MM.1S (cell line): ENCODE data around the gene CATSPERZ.

Experiments
- DNase-seq: peaks from one replicate; pipeline ENCODE4 v3.0.0-alpha.2; 2015
- H2AFZ ChIP-seq: fragments of 300-600 bp; sonication (generic); 2 replicates; pipeline ENCODE4 v1.6.0; 2016; ENCODE audit warnings: antibody characterized with exemption, low read length
- H3F3A ChIP-seq: fragments of 300-600 bp; sonication (generic); 2 replicates; pipeline ENCODE4 v1.6.1; 2016; ENCODE audit warnings: mild to moderate bottlenecking, antibody characterized with exemption, low read length, moderate library complexity, mixed read lengths; ENCODE audit not compliant: insufficient read depth
- H3K27ac ChIP-seq: fragments of 300-600 bp; sonication (generic); 2 replicates; pipeline ENCODE4 v1.5.1; 2016; ENCODE audit warnings: mild to moderate bottlenecking, low read length
- H3K27me3 ChIP-seq: fragments of 300-600 bp; sonication (generic); replicated peaks from 2 replicates; pipeline ENCODE4 v1.6.0; 2016; ENCODE audit warnings: low read length; ENCODE audit not compliant: insufficient read depth
- H3K36me3 ChIP-seq: fragments of 300-600 bp; sonication (generic); replicated peaks from 2 replicates; pipeline ENCODE4 v1.6.1; 2016; ENCODE audit warnings: mild to moderate bottlenecking, low read length, mixed read lengths; ENCODE audit not compliant: insufficient read depth
- H3K4me1 ChIP-seq: fragments of 300-600 bp; sonication (generic); 2 replicates; pipeline ENCODE4 v1.6.1; 2016; ENCODE audit warnings: low read length, mixed read lengths
- H3K4me2 ChIP-seq: fragments of 300-600 bp; sonication (generic); 2 replicates; pipeline ENCODE4 v1.6.0; 2016; ENCODE audit warnings: low read depth, low read length
- H3K4me3 ChIP-seq: fragments of 300-600 bp; sonication (generic); 2 replicates; pipeline ENCODE4 v1.5.1; 2016; ENCODE audit warnings: low read length, mixed read lengths
- H3K79me2 ChIP-seq: fragments of 300-600 bp; sonication (generic); 2 replicates; pipeline ENCODE4 v1.6.1; 2016; ENCODE audit warnings: mixed run types, low read length, mixed read lengths
- H3K9ac ChIP-seq: fragments of 300-600 bp; sonication (generic); 2 replicates; pipeline ENCODE4 v1.6.1; 2016; ENCODE audit warnings: low read length, mixed read lengths
- H3K9me2 ChIP-seq: fragments of 300-600 bp; sonication (generic); replicated peaks from 2 replicates; pipeline ENCODE4 v1.6.1; 2016; ENCODE audit warnings: mild to moderate bottlenecking, low read length, mixed read lengths; ENCODE audit not compliant: insufficient read depth
- H3K9me3 ChIP-seq: fragments of 300-600 bp; sonication (generic); replicated peaks from 2 replicates; pipeline ENCODE4 v1.6.1; 2016; ENCODE audit warnings: mild to moderate bottlenecking, low read length, mixed read lengths; ENCODE audit not compliant: insufficient read depth
- H4K20me1 ChIP-seq: fragments of 300-600 bp; sonication (generic); 2 replicates; pipeline ENCODE4 v1.6.1; 2016; ENCODE audit warnings: mild to moderate bottlenecking, low read length, moderate library complexity, mixed read lengths; ENCODE audit not compliant: insufficient read depth
- CTCF ChIP-seq: fragments of 300-600 bp; sonication (generic); IDR thresholded peaks from 2 replicates; pipeline ENCODE4 v1.5.1; 2016; ENCODE audit warnings: antibody characterized with exemption, low read length, mixed read lengths
- EZH2 ChIP-seq: fragments of 300-600 bp; sonication (generic); optimal IDR thresholded peaks from 2 replicates; pipeline ENCODE3; 2017; ENCODE audit warnings: low read depth, mild to moderate bottlenecking, antibody characterized with exemption, low read length, mixed read lengths
- EZH2phosphoT487 ChIP-seq: fragments of 300-600 bp; sonication (generic); IDR thresholded peaks from 2 replicates; pipeline ENCODE4 v1.6.1; 2018; ENCODE audit warnings: antibody characterized with exemption, low read length

Gene CATSPERZ

DNA sequence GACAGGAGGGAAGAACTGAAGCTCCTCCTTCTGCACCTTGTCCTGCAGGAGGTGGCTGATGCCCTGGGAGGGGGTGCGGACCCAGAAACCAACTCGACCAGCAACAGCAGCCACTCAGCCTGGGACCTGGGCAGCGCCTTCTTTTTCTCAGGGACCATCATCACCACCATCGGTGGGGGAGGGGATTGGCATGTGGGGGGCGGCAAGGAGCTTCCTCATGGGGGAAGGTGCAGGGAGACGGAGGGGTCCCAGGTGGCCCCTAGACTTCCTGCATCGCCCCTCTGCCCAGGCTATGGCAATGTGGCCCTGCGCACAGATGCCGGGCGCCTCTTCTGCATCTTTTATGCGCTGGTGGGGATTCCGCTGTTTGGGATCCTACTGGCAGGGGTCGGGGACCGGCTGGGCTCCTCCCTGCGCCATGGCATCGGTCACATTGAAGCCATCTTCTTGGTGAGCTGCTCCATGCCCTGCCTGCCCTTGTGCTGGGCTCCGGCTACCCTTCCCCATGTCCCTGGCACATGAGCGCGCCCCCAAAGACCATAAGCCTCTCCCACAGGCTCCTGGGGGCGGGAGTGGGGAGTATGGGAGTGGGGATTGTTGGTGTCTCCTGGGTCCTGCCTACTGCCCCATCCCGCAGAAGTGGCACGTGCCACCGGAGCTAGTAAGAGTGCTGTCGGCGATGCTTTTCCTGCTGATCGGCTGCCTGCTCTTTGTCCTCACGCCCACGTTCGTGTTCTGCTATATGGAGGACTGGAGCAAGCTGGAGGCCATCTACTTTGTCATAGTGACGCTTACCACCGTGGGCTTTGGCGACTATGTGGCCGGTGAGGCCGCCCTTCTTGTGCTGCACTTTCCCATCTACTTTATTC, 3.1 kb upstream of the CATSPERZ start:
- H3K79me2 ChIP-seq = no peaks in the 10 kb centered on the region
- no peak overlapping the region for H3K4me3 ChIP-seq
- no peaks in the 10 kb centered on the region for H3K36me3 ChIP-seq
- no peak overlapping the region for H3K9ac ChIP-seq
- H3K4me2 ChIP-seq = no peak overlapping the region
- H3K9me2 ChIP-seq = no peaks in the 10 kb centered on the region
- TF ChIP-seq EZH2 = no peak
- no peak for TF ChIP-seq EZH2phosphoT487
- no peak for TF ChIP-seq CTCF
- no peaks in the 10 kb centered on the region for H3K9me3 ChIP-seq
- no peak overlapping the region for H3K27ac ChIP-seq
- no peak for DNase-seq
- no peaks in the 10 kb centered on the region for H4K20me1 ChIP-seq
- H3K27me3 ChIP-seq = peaks cover 89% of the 10 kb centered on the region
- H3K4me1 ChIP-seq = peaks cover 6% of the 10 kb centered on the region
- H2AFZ ChIP-seq = no peak overlapping the region
- H3F3A ChIP-seq = no peaks in the 10 kb centered on the region

DNA sequence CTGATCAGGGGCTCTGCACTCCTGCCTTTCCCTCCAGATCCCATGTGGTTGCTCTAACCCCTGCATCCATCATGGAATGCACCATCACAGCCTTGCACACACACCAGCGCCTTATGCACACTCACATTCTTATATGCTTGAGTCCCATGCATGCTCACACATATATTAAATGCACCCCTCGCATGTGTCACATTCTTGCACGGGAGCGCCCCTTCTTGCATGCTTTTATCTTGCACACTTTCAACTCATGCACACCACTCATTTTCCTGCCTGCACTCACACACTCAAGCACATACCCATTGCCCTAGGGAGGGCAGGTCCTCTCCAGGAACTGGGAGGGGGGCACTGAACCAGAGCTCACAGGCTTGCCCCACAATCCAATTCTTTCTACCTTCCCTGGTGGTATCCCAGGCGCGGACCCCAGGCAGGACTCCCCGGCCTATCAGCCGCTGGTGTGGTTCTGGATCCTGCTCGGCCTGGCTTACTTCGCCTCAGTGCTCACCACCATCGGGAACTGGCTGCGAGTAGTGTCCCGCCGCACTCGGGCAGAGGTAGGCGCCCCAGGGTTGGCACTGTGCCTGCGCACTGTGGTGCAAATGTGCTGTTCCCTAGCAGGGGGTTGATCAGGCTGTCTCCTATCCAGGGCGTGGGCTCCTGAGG, 2.3 kb upstream of the CATSPERZ start:
- Histone ChIP-seq H3K9me2 (no peaks in the 10 kb centered on the region), H3K4me3 (no peak overlapping the region), H3F3A (no peaks in the 10 kb centered on the region), H3K4me1 (peaks cover 6% of the 10 kb centered on the region), H3K4me2 (no peak overlapping the region), H3K36me3 (no peaks in the 10 kb centered on the region), H3K27ac (no peak overlapping the region), H3K9me3 (no peaks in the 10 kb centered on the region), H4K20me1 (no peaks in the 10 kb centered on the region), H3K79me2 (no peaks in the 10 kb centered on the region), H2AFZ (no peak overlapping the region), H3K9ac (no peak overlapping the region), H3K27me3 (peaks cover 81% of the 10 kb centered on the region)
- TF ChIP-seq CTCF (no peak), EZH2 (no peak)
- peak; percentile 1 for DNase-seq

DNA sequence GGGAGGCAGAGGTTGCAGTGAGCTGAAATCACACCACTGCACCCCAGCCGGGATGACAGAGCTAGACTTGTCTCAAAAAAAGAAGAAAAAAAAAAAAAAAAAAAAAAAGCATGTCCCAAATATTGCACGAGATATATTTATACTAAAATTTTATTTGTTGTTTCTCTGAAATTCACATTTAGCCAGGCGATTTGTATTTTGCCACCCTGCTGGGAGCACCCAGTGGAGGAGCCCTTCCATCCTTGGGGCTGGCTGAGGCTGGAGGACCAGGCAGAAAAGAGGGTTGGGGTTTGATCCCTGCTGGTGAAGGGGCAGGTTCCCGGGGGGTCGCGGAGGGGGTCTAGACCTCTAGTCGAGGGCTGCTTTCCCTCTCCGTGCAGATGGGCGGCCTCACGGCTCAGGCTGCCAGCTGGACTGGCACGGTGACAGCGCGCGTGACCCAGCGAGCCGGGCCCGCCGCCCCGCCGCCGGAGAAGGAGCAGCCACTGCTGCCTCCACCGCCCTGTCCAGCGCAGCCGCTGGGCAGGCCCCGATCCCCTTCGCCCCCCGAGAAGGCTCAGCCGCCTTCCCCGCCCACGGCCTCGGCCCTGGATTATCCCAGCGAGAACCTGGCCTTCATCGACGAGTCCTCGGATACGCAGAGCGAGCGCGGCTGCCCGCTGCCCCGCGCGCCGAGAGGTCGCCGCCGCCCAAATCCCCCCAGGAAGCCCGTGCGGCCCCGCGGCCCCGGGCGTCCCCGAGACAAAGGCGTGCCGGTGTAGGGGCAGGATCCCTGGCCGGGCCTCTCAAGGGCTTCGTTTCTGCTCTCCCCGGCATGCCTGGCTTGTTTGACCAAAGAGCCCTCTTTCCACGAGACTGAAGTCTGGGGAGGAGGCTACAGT, 952 bp upstream of the CATSPERZ start:
- Histone ChIP-seq H3K79me2 (no peaks in the 10 kb centered on the region), H3K9me3 (no peaks in the 10 kb centered on the region), H2AFZ (no peak overlapping the region), H3K27me3 (peaks cover 71% of the 10 kb centered on the region), H4K20me1 (no peaks in the 10 kb centered on the region), H3K27ac (no peak overlapping the region), H3K4me1 (peaks cover 16% of the 10 kb centered on the region), H3K36me3 (no peaks in the 10 kb centered on the region), H3F3A (peaks cover 11% of the 10 kb centered on the region), H3K4me2 (no peak overlapping the region), H3K9ac (no peak overlapping the region), H3K4me3 (no peak overlapping the region), H3K9me2 (no peaks in the 10 kb centered on the region)
- peak; percentile 4 for DNase-seq
- TF ChIP-seq CTCF (no peak), EZH2phosphoT487 (no peak), EZH2 (no peak)
